SHP77 (cell line): ENCODE data around the gene ATP5F1E.

Experiments used
- DNase-seq, 2 experiments: peaks; one replicate each; lab custom pipeline; 2025; lab: John Stamatoyannopoulos, UW

Gene ATP5F1E

GRCh38 chr20:59032023-59032712 is at the start of gene ATP5F1E:
ATP5F1E (minus strand) TSS chr20:59032335; CDS start chr20:59032251, 84 bp downstream.
- peak; percentile 98 to 99 for DNase-seq

DNA sequence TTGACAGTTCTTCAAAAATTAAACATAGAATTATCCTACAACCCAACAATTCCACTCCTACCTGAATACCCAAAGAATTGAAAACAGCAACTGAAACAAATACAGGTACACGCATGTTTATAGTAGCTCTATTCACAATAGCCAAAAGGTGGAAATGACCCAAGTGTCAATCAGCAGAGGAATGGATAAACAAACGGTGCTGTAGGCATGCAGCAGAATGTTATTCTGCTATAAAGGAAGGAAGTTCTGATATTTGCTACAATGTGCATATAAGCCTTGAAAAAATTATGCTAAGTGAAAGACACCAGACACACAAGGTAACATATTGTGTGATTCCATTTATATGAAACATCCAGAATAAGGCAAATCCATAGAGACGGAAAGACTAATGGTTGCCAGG is 48.9 kb upstream of the ATP5F1E start:
- no peak for DNase-seq

DNA sequence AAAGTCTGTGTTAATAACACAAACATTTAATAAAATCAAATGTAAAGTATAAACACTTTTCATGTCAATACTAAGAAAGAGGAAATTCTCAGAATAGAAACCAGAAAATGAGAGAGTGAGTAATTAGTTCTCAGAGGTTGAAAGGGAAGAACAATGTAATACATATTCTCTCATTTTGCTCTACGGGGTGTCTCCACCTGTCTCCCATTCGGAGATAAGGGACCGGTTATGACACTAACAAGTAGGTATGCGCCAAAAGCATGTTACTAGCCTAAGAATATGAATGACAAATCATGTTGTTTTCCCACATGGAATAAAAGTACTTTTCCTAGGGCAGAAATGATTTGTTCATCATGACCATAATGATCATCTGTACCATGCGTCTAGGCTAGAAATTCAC is 46.1 kb upstream of the ATP5F1E start:
- DNase-seq = no peak

GRCh38 chr20:59077705-59078104 is 45.6 kb upstream of the ATP5F1E start:
- DNase-seq = no peak

GRCh38 chr20:59075934-59076508 is 43.9 kb upstream of the ATP5F1E start:
- no peak for DNase-seq

GRCh38 chr20:59074456-59074855 is 42.3 kb upstream of the ATP5F1E start:
- no peak for DNase-seq

GRCh38 chr20:59073582-59073981 is 41.4 kb upstream of the ATP5F1E start:
- DNase-seq = no peak

DNA sequence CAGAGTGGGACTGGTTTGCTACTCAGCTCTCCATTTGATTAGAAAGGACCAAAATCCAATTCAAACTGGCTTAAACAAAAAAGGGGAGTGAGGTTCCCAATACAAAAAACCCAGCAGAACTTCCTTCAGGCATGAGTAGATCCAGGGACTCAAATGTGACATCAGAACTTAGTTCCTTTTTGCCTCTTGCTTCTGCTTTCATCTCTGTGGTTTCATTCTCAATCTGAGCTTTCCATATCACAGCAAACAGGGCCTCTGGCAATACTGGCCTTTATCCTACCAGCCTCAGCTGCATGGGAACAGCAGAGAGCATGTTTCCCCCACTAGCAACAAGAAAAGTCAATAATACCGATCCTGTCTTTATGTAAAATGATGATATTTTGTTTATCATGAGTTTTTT is 39.1 kb upstream of the ATP5F1E start:
- no peak for DNase-seq

DNA sequence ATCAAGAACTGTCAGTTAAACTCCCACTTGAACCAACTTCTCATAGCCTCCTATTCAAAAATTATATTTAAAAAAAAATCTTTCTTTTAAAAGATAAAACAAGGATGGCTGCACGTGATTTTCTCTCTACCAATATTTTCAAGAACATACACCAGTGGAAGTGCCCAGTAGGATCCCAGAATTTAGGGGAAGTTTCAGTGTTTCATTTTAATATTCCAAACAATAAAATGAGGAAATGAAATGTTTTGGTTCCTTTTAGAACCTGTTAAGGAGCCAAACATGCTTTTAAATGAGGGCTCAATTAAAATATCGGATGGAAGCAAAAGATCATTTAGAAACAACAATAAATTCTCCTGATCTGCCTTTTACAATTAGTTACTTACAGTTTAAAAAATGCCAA is 36.9 kb upstream of the ATP5F1E start:
- no peak for DNase-seq

GRCh38 chr20:59068534-59068933 is 36.4 kb upstream of the ATP5F1E start:
- DNase-seq = no peak

DNA sequence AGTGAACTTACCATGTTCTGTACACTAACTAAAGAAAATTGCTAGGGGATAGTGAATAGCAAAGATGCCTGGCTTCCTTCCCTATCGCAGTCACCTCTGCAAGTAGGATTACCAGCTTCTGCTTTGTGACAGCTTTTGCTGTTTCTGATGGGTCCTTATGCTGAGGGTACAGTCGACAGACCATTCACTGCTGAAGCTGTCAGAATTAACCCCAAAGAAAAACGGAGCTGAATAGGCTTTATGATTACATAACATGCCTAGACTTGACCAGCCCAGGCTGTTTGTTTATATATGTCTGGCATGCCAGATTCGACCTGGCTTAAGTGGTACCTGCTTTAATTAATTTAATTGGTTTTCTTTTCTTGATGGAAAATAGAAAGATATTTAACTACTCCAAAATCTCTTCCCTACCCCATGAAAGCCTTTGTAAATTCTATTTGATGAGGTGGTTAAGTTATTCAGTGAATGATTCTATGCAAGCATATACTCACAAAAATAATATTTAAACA is 32.1 kb upstream of the ATP5F1E start:
- DNase-seq = peak; percentile 66 to 71

GRCh38 chr20:59063358-59064213 is 31.5 kb upstream of the ATP5F1E start:
- peak; percentile 86 to 91 for DNase-seq

DNA sequence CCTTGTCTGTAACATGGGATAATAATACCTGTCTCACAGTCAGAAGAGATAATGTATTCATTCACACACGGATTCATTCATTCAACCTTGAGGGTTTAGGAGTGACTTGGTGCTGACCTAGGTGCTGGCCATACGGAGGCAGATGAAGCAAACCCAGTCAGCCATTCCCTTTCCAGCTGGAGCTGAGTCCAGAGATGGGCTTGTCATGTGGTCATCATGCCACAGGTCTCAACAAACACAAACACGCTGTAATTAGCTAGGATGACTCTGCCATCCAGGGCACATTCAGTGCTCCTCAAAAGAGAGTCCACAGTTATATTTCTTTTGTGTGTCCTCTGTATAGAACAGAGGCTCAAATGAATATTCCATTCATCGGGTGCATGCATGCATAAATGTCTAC is 29.9 kb upstream of the ATP5F1E start:
- DNase-seq = peak in 1 of 2 experiments; percentile 42

DNA sequence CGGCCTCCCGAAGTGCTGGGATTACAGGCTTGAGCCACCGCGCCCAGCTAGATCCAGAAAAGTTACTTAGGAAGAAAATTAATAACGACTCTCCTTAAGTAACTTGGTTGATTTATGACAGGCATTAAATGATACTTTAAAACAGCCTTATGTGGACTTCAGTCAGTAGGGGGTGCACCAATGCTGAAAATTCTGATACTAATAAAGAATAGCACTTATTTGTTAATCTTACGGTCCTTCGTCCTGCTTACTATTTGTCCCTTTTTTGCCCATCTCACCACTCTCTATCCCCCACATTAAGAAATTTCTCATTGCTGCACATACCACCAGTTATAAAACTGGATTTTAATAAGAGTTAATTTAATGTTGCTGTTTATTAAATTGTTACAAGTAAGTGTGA is 23.2 kb upstream of the ATP5F1E start:
- DNase-seq = peak in 1 of 2 experiments; percentile 22

DNA sequence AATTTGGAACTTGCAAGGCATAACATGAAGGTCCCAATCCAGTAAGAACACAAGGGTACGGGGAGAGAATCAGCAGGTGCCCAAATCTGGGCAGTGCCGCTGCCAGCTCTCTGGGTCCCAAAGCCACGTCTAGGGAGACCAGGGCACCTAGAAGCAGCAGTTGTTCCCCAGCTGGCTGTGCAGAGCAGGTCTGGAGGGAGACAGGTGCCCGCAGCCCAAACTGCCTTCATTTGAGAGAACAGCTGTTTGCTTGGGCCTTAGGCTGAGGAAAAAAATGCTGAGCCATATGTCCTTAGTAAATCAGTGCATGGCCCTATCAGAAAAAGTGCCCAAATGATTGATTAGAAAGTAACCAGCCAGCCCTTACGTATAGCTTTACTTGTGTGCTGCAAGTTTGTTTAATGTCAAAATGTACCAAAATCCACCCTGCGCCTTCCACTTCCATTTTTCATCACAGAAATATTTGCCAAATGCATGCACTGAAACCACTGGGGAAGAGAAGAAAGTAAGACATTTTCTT is 19.6 kb upstream of the ATP5F1E start:
- peak in 1 of 2 experiments; percentile 56 for DNase-seq

GRCh38 chr20:59050437-59050836 is 18.3 kb upstream of the ATP5F1E start:
- DNase-seq = no peak

DNA sequence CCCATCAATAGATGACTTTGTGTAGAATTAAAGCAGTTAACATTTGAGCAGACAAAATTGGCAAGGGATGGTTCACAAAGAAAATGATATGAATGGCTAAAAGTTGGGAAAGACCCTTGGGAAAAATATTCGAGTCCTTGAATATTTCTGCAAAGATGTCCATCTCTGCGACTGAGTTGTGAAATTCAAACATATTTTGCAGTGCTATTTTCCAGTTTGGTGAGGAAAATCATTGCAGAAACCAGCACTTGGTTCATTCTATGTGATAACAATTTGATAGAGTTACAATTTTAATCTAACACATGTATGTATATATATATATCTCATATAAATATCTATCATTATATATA is 16.5 kb upstream of the ATP5F1E start:
- no peak for DNase-seq

DNA sequence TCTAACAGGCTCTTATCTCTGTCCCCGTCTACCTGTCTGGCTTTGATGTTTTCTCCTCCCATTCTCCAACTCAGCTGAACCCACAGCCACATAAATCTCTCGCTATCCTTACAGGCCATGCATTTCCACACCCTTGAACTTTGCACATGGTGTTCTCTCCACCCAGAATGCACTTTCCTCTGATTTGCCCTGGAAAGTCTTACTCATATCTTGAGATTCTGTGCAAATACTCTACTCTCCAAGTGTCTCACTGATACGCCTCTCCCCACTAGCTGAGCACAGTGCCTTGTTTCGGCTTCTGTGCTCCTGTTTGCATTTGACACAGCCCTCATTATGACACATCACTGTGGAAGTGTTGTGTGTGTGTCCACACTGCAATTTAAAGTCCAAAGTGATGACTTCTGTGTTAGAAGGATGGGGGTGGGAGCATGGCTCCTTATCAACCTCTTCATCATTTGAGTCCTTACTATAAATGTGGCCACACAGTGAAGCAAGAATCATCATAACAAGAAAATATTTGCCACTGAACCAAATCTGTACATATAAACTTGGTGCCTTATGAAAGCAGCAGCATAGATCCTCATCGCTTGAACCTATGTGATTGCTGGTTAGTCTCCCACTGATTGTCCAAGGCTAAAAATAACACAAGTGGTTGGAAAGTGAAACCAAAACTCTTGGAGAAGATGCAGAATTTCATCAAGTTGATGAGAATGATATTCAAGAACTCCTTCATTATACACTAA is 16.0 kb upstream of the ATP5F1E start:
- DNase-seq = no peak

DNA sequence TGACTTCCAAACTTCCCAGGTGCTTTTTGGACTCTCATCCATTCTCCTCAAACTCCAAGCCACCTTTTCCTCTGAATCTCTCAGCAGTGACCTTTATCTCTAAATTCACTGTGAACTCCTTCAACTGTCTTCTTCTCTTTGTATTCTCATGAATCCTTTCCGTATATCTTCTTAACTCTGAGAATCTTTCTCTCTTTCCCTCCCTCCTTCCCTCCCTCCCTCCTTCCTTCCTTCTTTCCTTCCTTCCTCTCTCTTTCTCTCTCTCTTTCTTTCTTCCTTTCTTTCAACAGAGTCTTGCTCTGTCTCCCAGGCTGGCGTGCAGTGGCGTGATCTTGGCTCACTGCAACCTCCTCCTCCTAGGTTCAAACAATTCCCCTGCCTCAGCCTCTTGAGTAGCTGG is 14.7 kb upstream of the ATP5F1E start:
- no peak for DNase-seq

GRCh38 chr20:59044796-59045195 is 12.7 kb upstream of the ATP5F1E start:
- DNase-seq = no peak

DNA sequence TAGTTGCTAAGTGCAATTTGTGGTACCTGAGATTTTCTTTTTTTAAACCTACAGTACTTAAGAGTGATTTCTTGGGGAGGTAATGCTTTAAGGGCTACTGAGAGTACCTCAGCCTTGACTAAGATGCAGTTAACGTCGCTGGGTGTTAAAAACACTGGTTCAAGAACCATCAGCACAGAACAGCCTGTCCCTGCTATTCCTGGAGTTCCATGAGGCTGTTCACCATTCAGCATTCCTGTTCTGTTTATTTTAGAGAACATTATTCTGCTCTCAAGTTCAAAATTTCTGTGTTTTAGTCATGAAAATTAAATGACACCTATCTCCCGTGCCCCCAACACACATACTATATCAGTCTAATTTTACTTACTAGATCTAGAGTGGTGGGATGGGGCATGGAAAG is 12.2 kb upstream of the ATP5F1E start:
- DNase-seq = no peak

- no peak for DNase-seq
Observed at GRCh38 chr20:59043698-59044097, 11.6 kb upstream of the ATP5F1E start.
